ENCODE data around the gene TBCD. TPM values are rescaled to one million over a fixed set of nuclear protein-coding genes. Genes with fewer than 3 reads are reported as not detected.

The TBCD gene
- total and polyA plus RNA-seq, 12 donors: 25.6 to 240 (median 66.2) TPM

- Histone ChIP-seq H3K27ac (no peak overlapping the region), H3K36me3 (replicated peaks in 1 of 2) (peaks cover 0 to 34% of the 10 kb centered on the region in 2 donors), H3K9me3 (replicated peaks in 1 of 3) (no peaks in the 10 kb centered on the region), H3K4me1 (replicated peaks in 1 of 2) (no peaks in the 10 kb centered on the region), H3K4me3 (no peak overlapping the region), H3K27me3 (no peaks in the 10 kb centered on the region)
- intact Hi-C loops (cut with DNase I): no loop called here
- 92 to 96% (median 93%) methylated on average over 7 to 25 of the region's 25 CpGs for WGBS, 4 donors
- no peak for TF ChIP-seq POLR2A (IDR thresholded peaks at IDR 0.05)
- TF ChIP-seq CTCF (IDR thresholded peaks at IDR 0.05): no peak
- DNase-seq: no peak
Observed at GRCh38 chr17:82923366-82924113, 171.7 kb downstream of the TBCD start.

- no peaks in the 10 kb centered on the region for H3K27me3 ChIP-seq
- H3K27ac ChIP-seq: no peak overlapping the region
- intact Hi-C loops (cut with DNase I): no loop called here
- no peak overlapping the region for H3K4me3 ChIP-seq
- DNase-seq: no peak
- H3K9me3 ChIP-seq (replicated peaks in 1 of 3): no peaks in the 10 kb centered on the region
- WGBS, 4 donors: 94 to 96% (median 95%) methylated on average over 13 of the region's 13 CpGs
- peaks cover 0 to 37% of the 10 kb centered on the region in 2 donors for H3K36me3 ChIP-seq (replicated peaks in 1 of 2)
- H3K4me1 ChIP-seq (replicated peaks in 1 of 2): no peaks in the 10 kb centered on the region
- TF ChIP-seq POLR2A (IDR thresholded peaks at IDR 0.05): no peak
- no peak for TF ChIP-seq CTCF (IDR thresholded peaks at IDR 0.05)
Observed at GRCh38 chr17:82924214-82924613, 172.3 kb downstream of the TBCD start.

- Histone ChIP-seq H3K27me3 (no peaks in the 10 kb centered on the region), H3K4me1 (replicated peaks in 1 of 2) (no peaks in the 10 kb centered on the region), H3K36me3 (replicated peaks in 1 of 2) (peaks cover 0 to 43% of the 10 kb centered on the region in 2 donors), H3K9me3 (replicated peaks in 1 of 3) (no peaks in the 10 kb centered on the region), H3K27ac (no peak overlapping the region), H3K4me3 (no peak overlapping the region)
- TF ChIP-seq POLR2A (IDR thresholded peaks at IDR 0.05): no peak
- no peak for TF ChIP-seq CTCF (IDR thresholded peaks at IDR 0.05)
- intact Hi-C loops (cut with DNase I): no loop called here
- DNase-seq: peak in 1 of 7 donors; percentile 12
- WGBS, 4 donors: 80 to 84% (median 81%) methylated on average over 8 to 19 of the region's 19 CpGs
Observed at GRCh38 chr17:82924812-82925211, 172.9 kb downstream of the TBCD start.

GRCh38 chr17:82925336-82925735, 173.5 kb downstream of the TBCD start:
- 87 to 96% (median 88%) methylated on average over 11 to 18 of the region's 18 CpGs for WGBS, 4 donors
- Histone ChIP-seq H3K4me1 (replicated peaks in 1 of 2) (no peaks in the 10 kb centered on the region), H3K27ac (no peak overlapping the region), H3K36me3 (replicated peaks in 1 of 2) (peaks cover 0 to 49% of the 10 kb centered on the region in 2 donors), H3K27me3 (no peaks in the 10 kb centered on the region), H3K9me3 (replicated peaks in 1 of 3) (no peaks in the 10 kb centered on the region), H3K4me3 (no peak overlapping the region)
- no peak for DNase-seq
- intact Hi-C loops (cut with DNase I): no loop called here
- TF ChIP-seq POLR2A (IDR thresholded peaks at IDR 0.05) (no peak), CTCF (IDR thresholded peaks at IDR 0.05) (no peak)
